ENCODE data around the gene GGACT.

Gene GGACT

GRCh38 chr13:100546713-100547405 lies 41.7 kb downstream of the GGACT start:
- DNase-seq = no peak

- DNase-seq = no peak
Measured at GRCh38 chr13:100545684-100546061, 42.9 kb downstream of the GGACT start.

DNA sequence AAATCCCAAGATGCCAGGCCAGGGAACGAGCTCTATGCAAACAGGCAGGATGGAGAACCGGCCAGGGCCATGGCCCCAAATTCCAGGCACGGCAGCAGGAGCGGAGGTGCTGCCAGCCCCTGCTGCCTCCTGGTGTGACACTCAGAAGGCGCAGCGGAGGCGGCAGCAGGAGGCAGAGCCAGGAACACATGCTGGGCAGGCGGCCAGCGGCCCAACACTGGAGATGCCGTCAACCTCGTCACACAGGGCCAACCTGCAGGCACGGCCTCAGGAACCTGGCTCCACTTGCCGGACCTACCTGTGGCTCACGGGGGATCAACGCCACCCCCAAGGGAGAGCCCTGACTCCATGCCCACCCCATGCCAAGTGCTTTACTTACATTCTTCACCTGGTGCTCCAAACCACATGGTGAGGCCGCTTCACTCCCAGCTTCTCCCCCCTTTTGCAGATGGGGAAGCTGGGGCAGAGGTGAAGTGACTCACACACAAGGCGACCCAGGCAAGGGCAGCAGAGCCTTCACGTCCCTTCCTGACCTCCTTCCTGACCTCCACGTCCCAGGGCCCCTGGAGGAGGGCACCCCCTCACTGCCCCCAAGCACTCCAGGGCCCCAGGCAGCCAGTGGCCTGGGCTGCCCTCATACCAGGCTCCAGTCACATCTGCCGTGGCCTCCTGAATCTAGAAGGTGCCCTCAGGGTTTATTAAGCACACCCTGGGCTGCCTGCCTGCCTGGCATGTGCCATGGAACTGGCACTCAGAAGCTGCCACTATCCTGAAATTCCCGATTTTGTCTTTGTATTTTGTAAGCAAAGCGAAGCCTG lies 43.5 kb downstream of the GGACT start:
- no peak for DNase-seq

DNA sequence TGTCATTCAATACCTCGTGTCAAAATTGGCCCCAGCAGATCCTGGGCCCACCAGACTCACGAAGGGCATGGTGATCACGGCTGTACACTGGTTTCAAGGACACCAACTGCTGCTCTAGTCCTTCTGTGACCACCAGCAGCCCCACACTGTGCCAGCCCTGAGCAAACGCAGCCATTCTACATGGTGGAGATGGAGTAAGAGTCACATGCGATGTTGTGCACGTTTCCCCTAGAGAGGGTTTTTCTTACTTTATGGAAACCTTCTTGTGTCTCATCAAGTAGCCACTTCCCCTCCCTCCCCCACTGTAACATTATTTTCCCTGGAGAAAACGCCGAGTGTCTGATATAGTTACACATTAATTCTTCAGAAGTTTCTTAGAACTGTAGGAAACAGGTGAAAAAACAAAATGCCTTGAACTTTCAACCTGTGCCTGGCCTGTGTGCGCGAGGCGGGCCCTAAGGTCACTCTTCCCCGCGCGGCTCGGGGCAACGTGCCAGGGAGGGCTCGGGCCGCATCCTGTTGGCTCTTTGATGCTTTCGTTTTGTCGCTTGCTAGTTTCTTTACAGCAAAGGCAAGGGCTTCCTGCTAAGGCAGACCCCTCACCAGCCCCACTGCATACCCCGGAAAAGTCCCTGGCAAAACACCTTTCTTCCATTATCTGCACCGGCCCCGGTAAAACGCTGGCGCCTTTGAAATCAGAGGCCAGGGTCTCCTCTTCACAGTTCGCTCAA lies 44.6 kb downstream of the GGACT start:
- DNase-seq = no peak

- no peak for DNase-seq
Measured at GRCh38 chr13:100542826-100543156, 45.8 kb downstream of the GGACT start.

DNA sequence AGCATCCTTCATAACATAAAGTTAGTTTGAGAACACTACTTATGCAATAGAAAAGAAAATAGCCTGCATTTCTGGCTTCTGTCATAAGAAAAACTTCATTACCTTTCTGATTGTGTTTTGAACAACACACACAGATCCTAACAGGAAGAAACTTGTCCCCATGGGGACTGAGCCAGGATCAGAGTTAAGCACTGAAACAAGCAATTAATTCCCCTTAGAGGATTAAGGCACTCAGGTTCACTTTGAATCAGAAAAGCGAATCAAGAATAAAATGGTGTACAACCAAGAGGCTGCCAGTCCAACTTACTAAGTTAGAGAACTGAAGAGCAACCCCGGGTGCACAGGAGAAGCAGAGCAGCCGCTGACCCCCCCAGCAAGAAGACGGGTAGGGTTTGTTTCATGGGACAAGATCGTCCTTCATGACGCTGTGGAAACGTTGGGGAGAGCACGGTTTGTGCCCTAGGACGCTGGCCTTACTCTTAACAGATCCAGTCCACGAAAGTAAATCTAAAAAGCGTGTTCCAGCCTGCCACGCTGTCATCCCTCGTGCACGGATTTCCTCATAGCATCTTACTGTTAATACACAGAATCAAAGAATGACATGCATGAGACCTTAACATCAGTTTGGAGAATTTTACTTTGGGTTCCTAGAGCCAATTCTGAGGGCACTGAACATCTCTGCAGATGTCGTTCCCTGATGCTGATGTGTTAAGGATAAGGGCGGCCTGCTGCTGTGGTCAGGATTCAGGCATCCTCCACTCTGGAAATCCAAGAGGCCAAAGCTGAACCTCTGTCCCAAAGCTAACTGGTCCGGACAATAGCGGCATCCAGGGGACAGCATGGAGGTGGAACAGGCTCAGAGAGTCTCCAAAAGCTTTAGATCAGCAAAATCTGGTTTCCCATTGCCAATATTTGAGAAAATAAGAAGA lies 46.4 kb downstream of the GGACT start:
- no peak for DNase-seq

GRCh38 chr13:100540621-100541020 lies 48.0 kb downstream of the GGACT start:
- DNase-seq = no peak

DNA sequence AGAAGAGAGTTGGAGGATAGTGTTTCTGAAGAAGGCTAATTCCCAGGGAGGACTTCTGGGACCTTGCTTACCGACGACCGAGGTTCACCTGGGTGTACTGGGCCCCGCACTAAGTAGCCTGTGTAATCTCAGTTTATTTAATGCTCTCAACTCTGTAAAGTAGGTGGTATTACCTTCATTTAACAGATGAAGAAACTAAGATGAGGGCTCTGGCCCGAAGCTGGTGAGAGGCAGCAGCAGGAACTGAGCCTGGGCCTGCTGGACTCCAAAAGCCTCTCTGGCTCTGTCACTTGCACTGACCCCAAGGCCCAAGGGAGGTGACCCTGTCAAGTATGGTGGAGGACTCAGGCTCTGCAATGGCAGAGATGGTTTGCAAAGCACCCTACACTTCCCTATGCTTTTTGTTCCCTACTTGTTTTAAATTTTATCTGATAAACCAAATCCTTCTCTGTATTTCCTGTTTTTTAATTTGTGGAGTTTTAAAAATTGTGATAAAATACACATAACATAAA lies 50.6 kb downstream of the GGACT start:
- no peak for DNase-seq

DNA sequence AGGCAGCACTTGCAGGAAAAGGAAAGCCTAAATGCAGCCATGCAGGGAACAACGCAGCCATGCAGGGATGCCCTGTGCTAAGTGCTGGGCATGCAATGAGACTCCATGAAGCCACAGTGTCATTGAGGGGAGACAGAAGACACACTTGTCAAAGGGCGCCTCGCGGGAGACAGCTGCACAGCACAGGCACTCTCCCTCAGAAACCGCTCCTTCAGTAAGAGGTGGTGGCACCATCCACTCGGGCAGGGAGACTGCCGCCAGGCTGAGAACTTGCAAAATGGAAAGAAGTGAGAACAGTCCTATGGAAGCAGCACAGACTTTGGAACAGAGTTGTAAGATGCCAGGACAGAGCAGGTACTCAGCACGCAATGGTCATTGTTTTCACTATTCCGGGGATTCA lies 51.1 kb downstream of the GGACT start:
- no peak for DNase-seq

GRCh38 chr13:100536643-100537180 lies 51.9 kb downstream of the GGACT start:
- DNase-seq = no peak

DNA sequence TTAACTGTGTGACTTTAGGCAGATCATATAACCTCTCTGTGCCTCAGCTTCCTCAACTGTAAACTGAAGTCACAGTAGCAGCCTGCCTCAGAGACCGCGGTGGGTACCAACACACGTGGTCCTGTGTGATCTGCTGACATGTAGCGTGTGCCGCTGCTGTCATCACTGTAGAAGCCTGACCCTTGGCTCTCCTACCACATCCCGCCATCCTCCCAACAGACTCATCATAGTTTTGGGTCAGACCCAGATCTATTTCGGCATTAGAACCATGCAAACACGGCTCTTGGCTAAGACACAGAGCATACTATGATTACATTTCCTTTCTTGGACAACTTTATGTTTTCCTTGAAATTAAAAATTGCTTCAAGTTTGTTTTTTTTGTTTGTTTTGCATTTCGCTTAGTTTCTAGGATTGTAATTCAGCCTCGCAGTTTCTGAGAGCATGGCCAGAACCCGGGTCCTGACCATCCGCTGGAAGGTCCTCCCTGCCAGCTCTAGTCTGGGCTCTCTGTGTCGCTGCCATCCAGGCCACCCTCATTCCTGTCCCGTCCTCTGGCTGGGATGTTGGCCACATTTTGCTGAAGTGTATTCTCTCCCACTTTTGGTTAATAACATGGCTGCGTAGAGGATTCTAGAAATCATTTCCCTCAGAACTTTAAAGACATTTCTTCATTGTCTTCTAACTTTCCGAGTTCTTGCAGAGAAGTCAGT lies 53.0 kb downstream of the GGACT start:
- no peak for DNase-seq

- DNase-seq = no peak
Measured at GRCh38 chr13:100534911-100535310, 53.7 kb downstream of the GGACT start.

DNA sequence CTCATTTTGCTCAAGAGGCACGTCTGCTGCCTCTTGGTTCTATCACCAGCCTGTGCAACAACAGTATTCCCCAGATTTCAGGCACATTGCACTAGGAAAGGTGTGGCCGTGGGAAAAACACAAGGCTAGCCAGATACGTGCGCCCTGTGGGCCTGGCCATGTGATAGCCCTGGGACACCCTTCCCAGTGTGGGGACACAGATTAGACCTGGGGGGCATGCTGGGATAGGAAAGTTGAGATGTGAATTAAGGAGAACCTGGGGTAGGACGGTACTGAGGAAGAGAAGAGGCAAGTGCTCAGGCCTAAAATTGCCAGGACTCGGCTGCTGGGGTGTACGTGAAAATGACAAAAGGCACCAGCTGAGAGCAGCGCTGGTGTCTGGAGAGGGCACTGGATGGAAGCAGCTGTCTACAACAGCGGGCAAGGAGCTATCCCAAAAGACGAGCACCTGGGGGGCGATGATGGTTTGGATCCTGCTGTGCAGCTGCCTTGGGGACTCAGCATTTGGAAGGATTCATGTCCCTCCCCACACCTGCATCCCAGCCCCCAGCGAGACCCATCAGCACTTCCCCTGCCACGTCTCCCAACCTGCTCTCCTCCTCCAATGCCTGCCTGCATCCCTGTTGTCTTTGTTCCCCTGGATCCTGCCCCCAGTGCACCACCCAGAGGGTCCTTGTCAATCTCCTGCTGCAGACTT lies 54.3 kb downstream of the GGACT start:
- DNase-seq = no peak

DNA sequence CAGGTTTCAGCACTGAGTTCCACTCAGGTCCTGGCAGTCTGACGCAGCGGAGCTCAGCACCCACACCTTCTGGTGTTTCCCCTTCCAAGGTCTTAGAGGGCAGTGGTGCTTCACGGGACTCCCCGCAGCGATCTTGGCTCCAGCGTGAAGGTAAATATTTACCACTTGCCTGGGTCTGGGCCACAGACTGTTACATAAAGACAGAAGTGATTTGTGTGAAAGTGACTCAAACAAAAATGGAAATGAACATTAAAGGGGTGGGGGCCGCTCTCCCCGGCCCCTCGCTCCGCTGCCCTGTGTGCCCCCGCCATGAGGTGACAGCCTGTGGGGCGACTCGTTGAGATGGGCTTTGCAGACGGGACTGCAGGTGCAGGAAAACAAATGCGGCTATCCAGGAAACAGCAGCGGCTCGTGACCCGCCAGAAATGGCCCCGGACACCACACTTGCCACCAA lies 55.0 kb downstream of the GGACT start:
- DNase-seq = no peak

DNA sequence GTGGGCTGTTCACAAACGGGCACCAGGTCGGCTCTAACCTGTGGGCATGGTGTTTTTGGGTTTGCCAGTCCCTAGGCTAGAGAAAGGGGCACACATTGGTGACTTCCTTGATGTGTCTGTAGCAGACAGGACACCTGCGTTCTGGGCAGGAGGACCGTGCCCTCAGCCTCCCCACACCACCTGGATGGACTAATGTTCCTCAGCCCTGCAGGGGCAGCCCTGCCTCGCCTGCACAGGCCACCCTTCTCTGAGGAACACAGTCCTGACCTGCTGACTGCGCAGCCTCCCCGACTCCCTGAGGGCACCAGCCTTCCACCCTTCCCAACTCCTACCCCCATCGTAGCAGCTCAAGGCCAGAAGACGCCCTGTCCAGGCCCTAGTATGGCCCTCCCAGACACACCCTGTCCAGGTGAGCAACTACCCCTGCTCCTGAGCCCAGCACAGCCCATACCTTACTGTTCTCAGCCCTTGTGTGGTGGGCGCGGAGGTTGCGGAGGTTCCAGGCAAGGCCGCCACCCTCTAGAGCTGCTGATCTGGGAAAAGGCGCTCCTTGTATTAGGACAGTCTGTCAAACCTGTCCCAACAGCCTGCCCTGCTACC lies 55.7 kb downstream of the GGACT start:
- DNase-seq = no peak

DNA sequence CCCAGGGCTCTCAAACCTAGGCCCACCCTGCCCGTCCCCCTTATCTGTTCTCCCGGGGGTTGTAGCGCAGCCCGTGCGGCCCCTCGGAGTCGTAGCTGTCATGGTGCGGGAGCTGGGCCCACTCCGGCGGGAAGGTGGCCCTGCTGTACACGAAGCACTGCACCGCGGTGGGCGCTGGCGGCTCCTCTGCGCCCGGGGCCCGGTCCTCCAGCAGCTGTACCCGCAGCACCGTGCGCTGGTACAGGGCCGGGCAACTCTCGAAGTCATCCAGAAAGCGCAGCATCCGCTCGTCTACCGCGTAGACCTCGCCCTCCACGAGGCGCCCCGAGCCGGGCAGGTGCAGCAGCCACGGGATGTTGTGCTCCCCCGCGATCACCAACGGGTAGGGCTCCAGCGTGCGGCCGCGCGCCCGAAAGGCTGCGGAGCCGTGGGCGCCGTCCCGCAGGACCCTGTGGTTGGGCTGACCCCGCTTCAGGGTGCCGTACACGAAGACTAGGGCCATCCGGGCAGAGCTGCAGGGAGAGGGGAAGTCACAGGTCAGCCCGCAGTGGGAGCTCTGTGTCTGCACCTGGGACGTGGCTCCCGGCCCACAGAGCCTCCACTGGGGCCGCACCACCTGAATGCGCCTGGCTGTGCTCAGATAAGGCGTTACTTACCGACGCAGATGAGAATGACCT lies 56.4 kb downstream of the GGACT start:
- DNase-seq = no peak

GRCh38 chr13:100530671-100531213 lies 57.8 kb downstream of the GGACT start:
- DNase-seq = no peak

DNA sequence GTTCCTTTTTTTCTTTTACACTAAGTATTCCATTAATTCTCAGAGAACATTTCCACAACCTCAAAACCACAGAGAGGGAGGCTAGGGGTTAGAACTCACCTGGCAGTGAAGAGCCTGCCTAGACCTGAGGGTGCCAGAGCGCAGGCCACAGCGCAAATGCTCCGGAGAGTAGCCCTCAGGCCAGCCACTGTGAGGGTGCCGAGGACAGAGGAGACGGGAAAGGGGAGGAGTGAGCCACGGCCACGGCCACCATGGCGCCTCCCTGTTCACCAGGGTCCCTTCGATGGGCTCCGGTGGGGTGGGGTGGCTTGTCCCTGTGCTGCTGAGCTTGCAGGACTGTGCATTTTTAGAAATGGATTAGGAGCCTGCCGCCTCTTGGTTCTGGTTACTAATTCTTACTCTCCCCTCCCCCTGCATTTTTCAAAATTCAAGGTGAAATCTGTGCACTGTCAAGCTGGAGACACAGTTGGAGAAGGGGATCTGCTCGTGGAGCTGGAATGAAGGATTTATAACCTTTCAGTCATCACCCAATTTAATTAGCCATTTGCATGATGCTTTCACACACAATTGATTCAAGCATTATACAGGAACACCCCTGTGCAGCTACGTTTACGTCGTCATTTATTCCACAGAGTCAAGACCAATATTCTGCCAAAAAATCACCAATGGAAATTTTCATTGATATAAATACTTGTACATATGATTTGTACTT lies 58.8 kb downstream of the GGACT start:
- no peak for DNase-seq

DNA sequence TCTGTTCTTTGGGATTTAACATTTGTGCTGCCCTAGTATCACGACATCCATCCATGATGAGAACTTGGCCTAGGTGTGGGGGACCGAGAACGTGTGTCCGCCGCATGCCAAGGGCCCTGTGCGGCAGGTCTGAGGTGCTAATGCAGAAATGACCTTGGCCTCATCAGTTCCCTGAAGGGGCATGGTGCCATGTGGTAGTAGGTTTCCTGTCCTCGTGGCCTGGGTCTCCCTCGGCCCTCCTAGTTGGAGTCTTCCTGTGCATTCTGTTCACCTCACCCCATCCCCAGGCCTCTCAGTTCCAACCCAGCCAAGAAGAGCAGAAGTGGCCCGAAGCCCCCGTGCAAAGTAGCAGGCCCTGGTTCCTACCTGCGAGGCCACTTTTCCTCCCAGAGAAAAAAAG lies 59.8 kb downstream of the GGACT start:
- no peak for DNase-seq
